GM12872 (cell line): ENCODE results near the gene VAV3.

ENCODE experiments used
- CTCF ChIP-seq: IDR thresholded peaks from 3 replicates; pipeline ENCODE4 v1.5.1; 2011; ENCODE audit warnings: low read depth, mild to moderate bottlenecking, low read length, moderate library complexity; ENCODE audit not compliant: insufficient read depth

VAV3 gene

GRCh38 chr1:107662971-107663370 is 302.0 kb downstream of the VAV3 start:
- TF ChIP-seq CTCF: no peak

GRCh38 chr1:107661158-107661557 is 303.8 kb downstream of the VAV3 start:
- no peak for TF ChIP-seq CTCF

- no peak for TF ChIP-seq CTCF
Observed at GRCh38 chr1:107659961-107660360, 305.0 kb downstream of the VAV3 start.

- TF ChIP-seq CTCF: no peak
Observed at GRCh38 chr1:107657356-107657755, 307.6 kb downstream of the VAV3 start.

GRCh38 chr1:107653765-107654164 is 311.2 kb downstream of the VAV3 start:
- no peak for TF ChIP-seq CTCF

- no peak for TF ChIP-seq CTCF
Observed at GRCh38 chr1:107653005-107653404, 312.0 kb downstream of the VAV3 start.

- TF ChIP-seq CTCF: no peak
Observed at GRCh38 chr1:107649023-107649422, 316.0 kb downstream of the VAV3 start.

- TF ChIP-seq CTCF: no peak
Observed at GRCh38 chr1:107648071-107648470, 316.9 kb downstream of the VAV3 start.
